Effector CD4-positive, alpha-beta T cell (primary cell): ENCODE results near the gene CAPZA2.
A peak's percentile ranks its signal among the peaks of the same experiment; 100 is the strongest.
"Not testable (repeated sequence)": the region's sequence is repeated elsewhere in the genome, so short reads cannot be mapped to it uniquely, and the experiment has no call there.

Experiments used
- DNase-seq: peaks from one replicate; pipeline ENCODE4 v3.0.0-alpha.2; 2020

Gene CAPZA2

GRCh38 chr7:116922545-116922944, 60.2 kb downstream of the CAPZA2 start:
- DNase-seq: no peak

- no peak for DNase-seq
Measured at GRCh38 chr7:116924741-116925140, 62.4 kb downstream of the CAPZA2 start.

- no peak for DNase-seq
Measured at GRCh38 chr7:116929021-116929420, 66.6 kb downstream of the CAPZA2 start.

- peak; percentile 70 for DNase-seq
Measured at GRCh38 chr7:116929914-116930913, 67.8 kb downstream of the CAPZA2 start.

GRCh38 chr7:116932566-116932965, 70.2 kb downstream of the CAPZA2 start:
- DNase-seq: no peak

- DNase-seq: no peak
Measured at GRCh38 chr7:116933465-116933864, 71.1 kb downstream of the CAPZA2 start.

GRCh38 chr7:116934580-116934979, 72.2 kb downstream of the CAPZA2 start:
- DNase-seq: no peak

GRCh38 chr7:116936844-116937243, 74.5 kb downstream of the CAPZA2 start:
- not testable (repeated sequence) for DNase-seq

- no peak for DNase-seq
Measured at GRCh38 chr7:116938678-116939077, 76.3 kb downstream of the CAPZA2 start.

GRCh38 chr7:116940689-116941370, 78.4 kb downstream of the CAPZA2 start:
- DNase-seq: no peak

- DNase-seq: no peak
Measured at GRCh38 chr7:116942504-116942903, 80.1 kb downstream of the CAPZA2 start.

GRCh38 chr7:116948934-116949333, 86.5 kb downstream of the CAPZA2 start:
- no peak for DNase-seq

GRCh38 chr7:116949941-116950801, 87.8 kb downstream of the CAPZA2 start:
- no peak for DNase-seq

- DNase-seq: no peak
Measured at GRCh38 chr7:116950889-116951351, 88.5 kb downstream of the CAPZA2 start.

GRCh38 chr7:116951366-116952292, 89.2 kb downstream of the CAPZA2 start:
- no peak for DNase-seq

GRCh38 chr7:116952635-116953371, 90.4 kb downstream of the CAPZA2 start:
- DNase-seq: no peak

GRCh38 chr7:116953372-116953905, 91.1 kb downstream of the CAPZA2 start, which contains the start of gene ST7:
ST7 (plus strand) TSS chr7:116953501; CDS start chr7:116953541, 40 bp downstream.
- peak; percentile 53 for DNase-seq

GRCh38 chr7:116953906-116954838, 91.8 kb downstream of the CAPZA2 start:
- peak; percentile 15 for DNase-seq

GRCh38 chr7:116955340-116955739, 93.0 kb downstream of the CAPZA2 start:
- DNase-seq: no peak
